ENCODE data around the gene MAP1S. TPM values are rescaled to one million over a fixed set of nuclear protein-coding genes. Genes with fewer than 3 reads are reported as not detected.
A peak's percentile ranks its signal among the peaks of the same experiment; 100 is the strongest.

The MAP1S gene
- total RNA-seq, 2 donors from 2014 or later = 48.1 to 57.1 TPM

DNA sequence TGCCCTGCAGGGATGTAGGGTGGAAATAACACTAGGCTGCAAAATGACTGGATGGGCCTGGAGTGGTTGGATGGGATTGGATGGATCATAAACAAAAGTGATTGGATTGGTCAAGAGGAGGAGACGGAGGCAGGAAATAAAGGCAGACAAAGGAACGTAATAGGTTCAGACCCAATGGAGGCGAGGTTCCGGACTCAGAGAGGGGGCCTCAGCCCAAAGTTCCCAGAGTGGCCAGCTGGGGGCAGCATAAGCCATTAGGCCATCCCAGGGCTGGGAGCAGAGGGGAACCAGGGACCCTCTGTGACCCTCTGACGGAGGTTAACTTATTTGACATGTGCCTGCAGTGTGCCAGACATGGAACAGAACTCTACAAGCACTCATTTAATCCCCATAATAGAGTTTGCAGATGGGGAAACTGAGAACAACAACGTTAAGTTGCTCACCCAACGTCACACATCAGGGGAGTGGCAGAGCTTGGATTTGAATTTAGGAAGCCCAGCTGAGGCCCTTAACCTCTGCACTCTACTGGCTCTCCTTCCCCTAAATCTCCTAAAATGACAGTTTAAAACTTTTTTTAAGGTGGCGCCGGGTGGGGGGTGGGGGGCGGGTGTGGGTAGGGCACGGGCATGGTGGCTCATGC is 15.3 kb upstream of the MAP1S start:
- Histone ChIP-seq H3K36me3 (no peaks in the 10 kb centered on the region), H3K4me3 (no peak overlapping the region), H3K27ac (no peak overlapping the region), H3K27me3 (no peaks in the 10 kb centered on the region), H3K4me1 (no peaks in the 10 kb centered on the region), H3K9me3 (no peaks in the 10 kb centered on the region), H3K9ac (ENCODE audit: low read depth in 2 of 2, low read length in 2 of 2) (no peak overlapping the region)
- DNase-seq = peak; percentile 66
- TF ChIP-seq, protein P1, sequence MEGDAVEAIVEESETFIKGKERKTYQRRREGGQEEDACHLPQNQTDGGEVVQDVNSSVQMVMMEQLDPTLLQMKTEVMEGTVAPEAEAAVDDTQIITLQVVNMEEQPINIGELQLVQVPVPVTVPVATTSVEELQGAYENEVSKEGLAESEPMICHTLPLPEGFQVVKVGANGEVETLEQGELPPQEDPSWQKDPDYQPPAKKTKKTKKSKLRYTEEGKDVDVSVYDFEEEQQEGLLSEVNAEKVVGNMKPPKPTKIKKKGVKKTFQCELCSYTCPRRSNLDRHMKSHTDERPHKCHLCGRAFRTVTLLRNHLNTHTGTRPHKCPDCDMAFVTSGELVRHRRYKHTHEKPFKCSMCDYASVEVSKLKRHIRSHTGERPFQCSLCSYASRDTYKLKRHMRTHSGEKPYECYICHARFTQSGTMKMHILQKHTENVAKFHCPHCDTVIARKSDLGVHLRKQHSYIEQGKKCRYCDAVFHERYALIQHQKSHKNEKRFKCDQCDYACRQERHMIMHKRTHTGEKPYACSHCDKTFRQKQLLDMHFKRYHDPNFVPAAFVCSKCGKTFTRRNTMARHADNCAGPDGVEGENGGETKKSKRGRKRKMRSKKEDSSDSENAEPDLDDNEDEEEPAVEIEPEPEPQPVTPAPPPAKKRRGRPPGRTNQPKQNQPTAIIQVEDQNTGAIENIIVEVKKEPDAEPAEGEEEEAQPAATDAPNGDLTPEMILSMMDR (IDR thresholded peaks at IDR 0.05) = peak; percentile 87
- intact Hi-C loops (cut with DNase I) = loop anchor here (5.0 to 10.0 kb wide), 2 partner anchors 63 to 151 kb away; partner anchors contain the start of gene RPL18A

DNA sequence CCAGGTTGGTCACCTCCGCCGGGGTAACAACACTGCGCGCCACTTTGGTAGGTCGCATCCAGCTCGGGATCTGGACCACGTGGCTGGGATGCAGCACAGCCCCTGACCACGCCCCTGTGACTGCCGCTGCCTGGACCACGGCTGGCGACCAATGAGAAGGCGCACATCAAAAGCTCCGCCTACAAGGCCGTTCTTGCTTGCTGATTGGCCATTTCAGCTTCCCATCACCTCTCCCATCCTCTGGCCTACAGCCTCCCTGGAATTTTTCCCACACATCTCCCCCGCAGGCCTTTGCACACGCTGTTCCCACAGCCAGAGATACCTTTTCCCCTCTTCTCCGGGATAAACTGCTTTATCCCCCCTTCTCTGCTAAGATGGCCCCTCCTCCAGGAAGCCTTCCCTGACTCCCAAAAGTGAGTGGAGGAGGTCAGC is 12.5 kb upstream of the MAP1S start:
- H3K4me1 ChIP-seq = no peaks in the 10 kb centered on the region
- H3K36me3 ChIP-seq = no peaks in the 10 kb centered on the region
- H3K27me3 ChIP-seq = no peaks in the 10 kb centered on the region
- no peak overlapping the region for H3K27ac ChIP-seq
- TF ChIP-seq, protein P1 (IDR thresholded peaks at IDR 0.05) = no peak
- intact Hi-C loops (cut with DNase I) = loop anchor here (10.0 kb wide), 1 partner anchor 148 kb away; the partner anchor contains the start of gene RPL18A
- DNase-seq = no peak
- H3K4me3 ChIP-seq = no peak overlapping the region
- no peaks in the 10 kb centered on the region for H3K9me3 ChIP-seq
- H3K9ac ChIP-seq (ENCODE audit: low read depth in 2 of 2, low read length in 2 of 2) = no peak overlapping the region

DNA sequence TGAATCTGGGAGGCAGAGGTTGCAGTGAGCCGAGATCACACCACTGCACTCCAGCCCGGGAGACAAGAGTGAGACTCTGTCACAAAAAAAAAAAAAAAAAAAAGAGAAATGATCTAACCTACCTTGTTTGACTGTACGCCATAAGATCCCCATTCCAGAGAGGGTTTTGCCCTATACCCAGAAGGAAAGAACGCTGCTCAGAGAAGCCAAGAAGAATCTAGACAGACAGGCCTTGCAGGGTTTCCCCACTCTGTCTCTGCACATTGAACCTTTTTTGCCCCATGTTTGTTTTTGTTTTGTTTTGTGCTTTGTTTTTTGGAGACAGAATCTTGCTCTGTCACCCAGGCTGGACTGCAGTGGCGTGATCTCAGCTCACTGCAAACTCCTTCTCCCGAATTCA is 7.4 kb upstream of the MAP1S start:
- TF ChIP-seq, protein P1 (IDR thresholded peaks at IDR 0.05) = no peak
- intact Hi-C loops (cut with DNase I) = no loop called here

DNA sequence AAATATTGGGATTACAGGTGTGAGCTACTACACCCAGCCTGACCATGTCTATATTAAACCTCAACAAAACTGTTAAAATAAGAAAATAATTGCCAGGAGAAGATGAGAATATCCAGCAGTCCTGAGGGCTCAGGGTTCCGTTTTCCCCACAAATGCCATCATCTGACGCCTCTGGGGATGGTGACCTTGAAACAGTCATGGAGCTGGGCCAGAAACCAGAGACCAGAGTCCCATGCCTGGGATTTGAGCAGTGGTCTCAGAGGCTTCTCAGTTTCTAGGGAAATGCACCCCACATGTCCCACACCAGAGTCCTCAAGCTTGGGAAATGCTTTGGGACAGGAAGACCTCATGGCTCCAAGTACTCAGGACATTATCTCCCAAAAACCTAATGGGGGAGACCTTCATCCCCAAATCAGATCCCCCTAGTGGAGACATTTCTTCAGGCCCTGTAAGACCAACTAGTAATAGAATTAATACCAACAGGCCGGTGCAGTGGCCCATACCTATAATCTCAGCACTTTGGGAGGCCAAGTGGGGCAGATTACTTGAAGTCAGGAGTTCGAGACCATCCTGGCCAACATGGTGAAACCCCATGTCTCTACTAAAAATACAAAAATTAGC is 2.9 kb upstream of the MAP1S start:
- Histone ChIP-seq H3K4me3 (no peak overlapping the region), H3K27ac (no peak overlapping the region), H3K27me3 (no peaks in the 10 kb centered on the region), H3K9ac (ENCODE audit: low read depth in 2 of 2, low read length in 2 of 2) (no peak overlapping the region), H3K4me1 (peaks cover 3% of the 10 kb centered on the region), H3K36me3 (no peaks in the 10 kb centered on the region), H3K9me3 (no peaks in the 10 kb centered on the region)
- intact Hi-C loops (cut with DNase I) = no loop called here
- no peak for DNase-seq
- TF ChIP-seq, protein P1 (IDR thresholded peaks at IDR 0.05) = no peak

More for the DNA sequence above, 7.4 kb upstream of the MAP1S start:
- DNase-seq = no peak
- Histone ChIP-seq H3K27me3 (no peaks in the 10 kb centered on the region), H3K27ac (no peak overlapping the region), H3K9ac (ENCODE audit: low read depth in 2 of 2, low read length in 2 of 2) (no peak overlapping the region), H3K4me3 (no peak overlapping the region), H3K9me3 (no peaks in the 10 kb centered on the region), H3K36me3 (no peaks in the 10 kb centered on the region), H3K4me1 (no peaks in the 10 kb centered on the region)

DNA sequence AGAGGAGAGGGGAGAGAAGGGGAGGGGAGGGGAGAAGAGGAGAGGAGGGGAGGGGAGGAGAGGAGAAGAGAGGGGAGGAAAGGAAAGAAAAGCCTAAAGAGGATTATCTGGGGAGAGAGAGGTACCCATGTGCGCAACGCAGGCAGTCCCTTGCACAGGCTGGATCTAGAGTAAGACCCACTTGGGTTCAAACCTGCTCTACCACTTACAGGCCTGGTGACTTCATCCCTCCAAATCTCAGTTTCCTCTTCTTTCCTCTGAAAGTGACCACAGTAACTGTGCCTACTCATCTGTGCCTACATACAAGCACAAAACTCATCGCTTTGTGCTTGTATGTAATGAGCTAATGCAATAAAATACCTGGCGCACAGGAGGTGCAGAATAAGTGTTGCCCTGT is 732 bp upstream of the MAP1S start:
- H3K4me3 ChIP-seq = no peak overlapping the region
- no peak overlapping the region for H3K27ac ChIP-seq

More for the DNA sequence above, 732 bp upstream of the MAP1S start:
- Histone ChIP-seq H3K9me3 (no peaks in the 10 kb centered on the region), H3K36me3 (no peaks in the 10 kb centered on the region), H3K27me3 (no peaks in the 10 kb centered on the region), H3K4me1 (peaks cover 3% of the 10 kb centered on the region), H3K9ac (ENCODE audit: low read depth in 2 of 2, low read length in 2 of 2) (no peak overlapping the region)
- intact Hi-C loops (cut with DNase I) = no loop called here
- TF ChIP-seq, protein P1 (IDR thresholded peaks at IDR 0.05) = no peak
- no peak for DNase-seq
